Pancreas (tissue), 10 donors: ENCODE results near the gene DUOX2. TPM values are rescaled to one million over a fixed set of nuclear protein-coding genes. Genes with fewer than 3 reads are reported as not detected.
"Not testable (repeated sequence)": the region's sequence is repeated elsewhere in the genome, so short reads cannot be mapped to it uniquely, and the experiment has no call there.

Source experiments
- ATAC-seq, 4 donors: fragments of 200-7000 bp; cut with Tn5 transposase; one replicate each; pipeline versions ENCODE4 v1.8.0 to v1.9.1; 2020; ENCODE audit warnings: mild to moderate bottlenecking in 4 of 4, moderate library complexity in 4 of 4
- DNase-seq, 6 donors: peaks; one replicate each; pipeline ENCODE4 v3.0.0-alpha.2; 2020
- FAIRE-seq: peaks from 2 replicates; lab custom pipeline; 2012; peaks lifted over from hg19 to GRCh38; lab: Jason Lieb, UNC
- H3K27ac ChIP-seq, 4 donors: fragments of 200-600 bp; sonication (generic); 1 replicate in 3 of 4; 2 replicates in 1 of 4; pipeline versions ENCODE4 v1.5.0 to v1.8.0; 2020
- H3K27me3 ChIP-seq, 4 donors: fragments of 200-600 bp; one replicate each; pipeline ENCODE4 v1.8.0; 2021
- H3K36me3 ChIP-seq, 3 donors: fragments of 200-600 bp; sonication (generic) in 1 of 3; one replicate each; pipeline versions ENCODE4 v1.5.0 to v1.8.0; 2020 to 2021
- H3K4me1 ChIP-seq, 3 donors: fragments of 200-600 bp; one replicate each; pipeline ENCODE4 v1.8.0; 2021
- H3K4me3 ChIP-seq, 4 donors: fragments of 200-600 bp; sonication (generic) in 2 of 4; one replicate each; pipeline versions ENCODE4 v1.5.0 to v1.8.0; 2020 to 2021
- H3K9me3 ChIP-seq, 4 donors: fragments of 200-600 bp; one replicate each; pipeline ENCODE4 v1.8.0; 2021
- WGBS, 2 donors: extraction: QIAGEN DNeasy Blood & Tissue Kit; methylation state at CpG; one replicate each; pipeline ENCODE4 v1.1.7; 2013; 5-methylcytosine and 5-hydroxymethylcytosine counted together
- intact Hi-C, 3 donors: fragments of 100-400 bp; cut with DNase I; formaldehyde crosslinking; loops; one replicate each; pipeline versions ENCODE4 v1.11.1 to v1.14.2; 2022
- polyA plus RNA-seq, 2 donors: library from polyadenylated mRNA; stranded (reverse); fragments of 200-250 nt; gene quantifications; one replicate each; pipeline ENCODE4 v1.2.3, GENCODE V29; 2013
- total RNA-seq, 6 donors: library from RNA; stranded (reverse); fragmentation: NEBNext Ultra II Directional in 4 of 6; extraction: Animal tissue kit (Norgen Biotek cat#: 25700) in 4 of 6; gene quantifications; one replicate each; pipeline versions ENCODE4 v1.2.1 to v1.2.4, GENCODE V29; 2021 to 2023
- TF ChIP-seq, protein P1 (sequence below), 4 donors: fragments of 200-600 bp; sonication (generic) in 3 of 4; IDR thresholded peaks; one replicate each; pipeline versions ENCODE4 v1.5.0 to v1.8.0; 2021; ENCODE audit warnings: antibody characterized with exemption in 4 of 4
- donor health status: healthy with polysubstance abuse.
- donor health status: DM: no; HTN: no; CAD: no; lungs with moderate emphysema.
- donor health status: DM: no; HTN: no; CAD: no.
- donor health status: control.
- donor health status: control.
- donor health status: Bipolar disorder and iron deficiency.
- donor health status: DM: yes; HTN: yes; CAD: no.
- donor health status: DM: no; HTN: no; CAD: no.
- donor health status: DM: no; HTN: no; CAD: no.
- donor health status: DM: yes; HTN: yes; CAD: no.

Gene DUOX2
- total and polyA plus RNA-seq, 8 donors, result 0.15 to 32.2 (median 0.87) TPM

GRCh38 chr15:45064386-45064785 lies 49.6 kb downstream of the DUOX2 start:
- ATAC-seq (peak in 1 of 4 donors; percentile 13), FAIRE-seq (no peak), DNase-seq (no peak)
- Histone ChIP-seq H3K36me3 (no peaks in the 10 kb centered on the region), H3K4me3 (no peak overlapping the region), H3K4me1 (no peaks in the 10 kb centered on the region), H3K9me3 (no peaks in the 10 kb centered on the region), H3K27me3 (no peaks in the 10 kb centered on the region), H3K27ac (no peak overlapping the region)
- WGBS, 2 donors, result 65 to 68% methylated on average over 4 of the region's 4 CpGs
- intact Hi-C loops, result no loop called here
- TF ChIP-seq, protein P1, sequence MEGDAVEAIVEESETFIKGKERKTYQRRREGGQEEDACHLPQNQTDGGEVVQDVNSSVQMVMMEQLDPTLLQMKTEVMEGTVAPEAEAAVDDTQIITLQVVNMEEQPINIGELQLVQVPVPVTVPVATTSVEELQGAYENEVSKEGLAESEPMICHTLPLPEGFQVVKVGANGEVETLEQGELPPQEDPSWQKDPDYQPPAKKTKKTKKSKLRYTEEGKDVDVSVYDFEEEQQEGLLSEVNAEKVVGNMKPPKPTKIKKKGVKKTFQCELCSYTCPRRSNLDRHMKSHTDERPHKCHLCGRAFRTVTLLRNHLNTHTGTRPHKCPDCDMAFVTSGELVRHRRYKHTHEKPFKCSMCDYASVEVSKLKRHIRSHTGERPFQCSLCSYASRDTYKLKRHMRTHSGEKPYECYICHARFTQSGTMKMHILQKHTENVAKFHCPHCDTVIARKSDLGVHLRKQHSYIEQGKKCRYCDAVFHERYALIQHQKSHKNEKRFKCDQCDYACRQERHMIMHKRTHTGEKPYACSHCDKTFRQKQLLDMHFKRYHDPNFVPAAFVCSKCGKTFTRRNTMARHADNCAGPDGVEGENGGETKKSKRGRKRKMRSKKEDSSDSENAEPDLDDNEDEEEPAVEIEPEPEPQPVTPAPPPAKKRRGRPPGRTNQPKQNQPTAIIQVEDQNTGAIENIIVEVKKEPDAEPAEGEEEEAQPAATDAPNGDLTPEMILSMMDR (IDR thresholded peaks at IDR 0.05), result no peak

DNA sequence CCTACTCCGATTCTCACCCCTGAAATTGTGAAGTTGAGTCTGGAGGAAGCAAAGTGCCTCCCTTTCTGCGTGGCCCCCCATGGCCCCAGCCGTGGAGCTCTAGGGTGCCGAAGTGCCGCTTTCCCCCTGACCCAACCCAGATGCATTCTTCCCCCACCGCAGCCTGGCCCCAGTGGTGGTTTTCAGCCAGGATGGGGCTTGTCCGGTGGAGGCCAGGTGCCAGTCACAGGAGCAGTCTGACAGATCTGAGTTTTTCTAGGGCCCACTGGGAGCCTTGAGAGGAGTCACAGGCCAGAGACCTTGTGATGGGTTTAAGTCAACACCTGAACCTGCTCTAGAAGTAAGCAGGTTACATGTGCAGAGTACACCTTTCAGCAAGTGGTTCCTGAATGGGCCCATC lies 51.7 kb downstream of the DUOX2 start:
- ATAC-seq, intact Hi-C loops, H3K36me3 ChIP-seq, H3K9me3 ChIP-seq, H3K27me3 ChIP-seq, FAIRE-seq, H3K4me3 ChIP-seq, DNase-seq, H3K4me1 ChIP-seq, H3K27ac ChIP-seq: not testable (repeated sequence)
- 98 to 100% methylated on average over 5 of the region's 7 CpGs for WGBS, 2 donors

DNA sequence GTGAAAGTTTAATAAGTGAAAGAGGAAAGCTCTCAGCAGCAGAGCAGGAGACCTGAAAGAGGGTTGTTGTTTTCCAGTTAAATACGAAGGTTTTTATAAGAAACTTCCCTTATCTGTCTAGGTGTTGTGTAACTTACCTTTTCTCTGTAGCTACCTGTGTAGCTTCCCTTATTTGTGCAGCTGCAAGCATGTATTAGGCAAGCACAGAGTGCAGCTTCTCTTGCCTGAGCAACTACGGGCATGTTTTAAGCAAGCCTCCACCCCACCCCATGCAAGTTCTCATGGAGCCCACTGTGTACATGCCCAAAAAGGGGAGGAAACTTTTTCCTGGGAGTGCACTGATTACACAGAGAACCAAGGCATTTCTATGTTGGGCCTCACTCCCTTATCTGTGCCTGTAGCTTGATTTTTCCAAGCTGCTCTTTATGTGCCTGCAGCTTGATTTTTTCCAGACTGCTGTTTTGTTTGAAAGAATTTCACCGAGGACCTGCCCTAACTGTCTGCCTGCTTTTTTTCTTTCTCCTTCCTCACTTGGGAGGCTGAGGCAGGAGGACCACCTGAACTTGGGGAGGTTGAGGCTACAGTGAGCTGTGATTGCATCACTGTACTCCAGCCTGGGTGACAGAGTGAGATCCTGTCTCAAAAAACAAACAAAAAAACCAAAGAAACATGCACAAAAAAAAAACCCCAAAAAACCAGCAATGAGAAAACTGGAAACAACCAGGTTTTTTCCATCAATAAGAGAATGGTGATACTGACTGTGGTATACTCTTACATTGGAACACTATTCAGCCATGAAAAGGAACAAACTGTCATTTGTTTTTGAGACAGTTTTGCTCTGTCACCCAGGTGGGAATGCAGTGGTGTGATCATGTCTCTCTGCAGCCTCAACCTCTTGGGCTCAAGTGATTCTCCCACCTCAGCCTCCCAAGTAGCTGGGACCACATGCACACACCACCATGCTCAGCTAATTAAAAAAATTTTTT lies 55.0 kb downstream of the DUOX2 start:
- 61 to 76% methylated on average over 3 of the region's 3 CpGs for WGBS, 2 donors
- H3K27ac ChIP-seq, DNase-seq, FAIRE-seq, H3K27me3 ChIP-seq, H3K36me3 ChIP-seq, H3K4me1 ChIP-seq, H3K9me3 ChIP-seq, H3K4me3 ChIP-seq, intact Hi-C loops: not testable (repeated sequence)
- peak in 3 of 4 donors; percentile 25 to 58 (median 47) for ATAC-seq

DNA sequence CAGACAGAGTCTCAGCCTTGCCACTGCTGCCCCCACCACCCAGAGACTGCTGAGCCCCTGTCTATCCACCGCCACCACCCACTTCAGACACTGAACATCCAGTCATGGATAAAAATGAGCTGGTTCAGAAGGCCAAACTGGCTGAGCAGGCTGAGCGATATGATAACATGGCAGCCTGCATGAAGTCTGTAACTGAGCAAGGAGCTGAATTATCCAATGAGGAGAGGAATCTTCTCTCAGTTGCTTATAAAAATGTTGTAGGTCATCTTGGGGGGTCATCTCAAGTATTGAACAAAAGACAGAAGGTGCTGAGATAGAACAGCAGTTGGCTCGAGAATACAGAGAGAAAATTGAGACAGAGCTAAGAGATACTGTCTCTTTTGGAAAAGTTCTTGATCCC lies 61.3 kb downstream of the DUOX2 start:
- H3K27me3 ChIP-seq, H3K9me3 ChIP-seq, H3K4me3 ChIP-seq, FAIRE-seq, H3K27ac ChIP-seq, intact Hi-C loops, H3K36me3 ChIP-seq, ATAC-seq, DNase-seq, H3K4me1 ChIP-seq: not testable (repeated sequence)
- WGBS, 2 donors, result 95 to 100% methylated on average over 3 of the region's 3 CpGs

- Histone ChIP-seq H3K27ac (no peak overlapping the region), H3K27me3 (no peaks in the 10 kb centered on the region), H3K9me3 (no peaks in the 10 kb centered on the region), H3K4me3 (no peak overlapping the region), H3K36me3 (no peaks in the 10 kb centered on the region), H3K4me1 (no peaks in the 10 kb centered on the region)
- FAIRE-seq (no peak), ATAC-seq (no peak), DNase-seq (no peak)
- WGBS, 2 donors, result 94 to 100% methylated on average over 1 of the region's 1 CpG
- intact Hi-C loops, result no loop called here
- TF ChIP-seq, protein P1 (IDR thresholded peaks at IDR 0.05), result no peak
These were observed 63.4 kb downstream of the DUOX2 start for GRCh38 chr15:45050587-45050986.

DNA sequence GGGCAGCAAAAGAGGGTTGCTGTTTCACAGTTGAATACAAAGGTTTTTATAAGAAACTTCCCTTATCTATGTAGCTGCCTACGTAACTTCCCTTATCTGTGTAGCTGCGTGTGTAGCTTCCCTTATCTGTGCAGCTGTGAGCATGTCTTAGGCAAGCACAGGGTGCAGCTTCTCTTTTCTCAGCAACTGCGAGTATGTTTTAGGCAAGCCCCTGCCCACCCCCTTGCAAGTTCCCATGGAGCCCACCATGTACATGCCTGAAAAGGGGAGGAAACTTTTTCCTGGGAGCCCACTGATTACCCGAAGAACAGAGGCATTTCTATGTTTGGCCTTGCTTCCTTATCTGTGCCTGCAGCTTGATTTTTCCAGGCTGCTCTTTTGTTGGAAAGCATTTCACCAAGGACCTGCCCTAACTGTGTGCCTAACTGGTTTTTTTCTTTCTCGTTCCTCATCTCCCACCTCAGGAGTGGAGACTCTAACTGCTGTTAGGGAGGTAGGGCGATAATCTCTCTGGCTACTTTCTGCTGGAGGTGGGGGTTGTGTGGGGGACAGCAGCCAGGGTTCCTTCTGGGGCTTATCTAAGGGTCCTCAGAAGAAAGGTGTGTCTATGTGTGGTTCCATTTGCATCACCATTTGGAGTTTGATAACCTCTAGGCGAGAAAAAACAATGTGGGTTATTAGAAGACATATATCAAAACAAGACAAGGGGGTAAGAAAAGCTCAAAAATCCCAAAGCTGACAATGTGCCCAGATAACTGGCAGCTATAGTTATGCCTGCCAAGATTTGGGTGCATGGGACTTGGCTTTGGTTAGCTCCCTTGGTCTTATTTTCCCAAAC lies 65.0 kb downstream of the DUOX2 start:
- no peaks in the 10 kb centered on the region for H3K36me3 ChIP-seq
- DNase-seq (no peak), FAIRE-seq (no peak), ATAC-seq (peak in 3 of 4 donors; percentile 51 to 84 (median 66))
- no peaks in the 10 kb centered on the region for H3K9me3 ChIP-seq
- intact Hi-C loops, result no loop called here
- TF ChIP-seq, protein P1 (IDR thresholded peaks at IDR 0.05), result no peak
- no peaks in the 10 kb centered on the region for H3K4me1 ChIP-seq
- no peaks in the 10 kb centered on the region for H3K27me3 ChIP-seq
- no peak overlapping the region for H3K4me3 ChIP-seq
- WGBS, 2 donors, result 48 to 57% methylated on average over 7 of the region's 7 CpGs
- peak overlapping the region in 1 of 4 donors; percentile 5 for H3K27ac ChIP-seq

GRCh38 chr15:45048449-45048793 lies 65.6 kb downstream of the DUOX2 start:
- H3K4me1 ChIP-seq, H3K4me3 ChIP-seq, DNase-seq, H3K9me3 ChIP-seq, H3K36me3 ChIP-seq, intact Hi-C loops, H3K27ac ChIP-seq, FAIRE-seq, H3K27me3 ChIP-seq: not testable (repeated sequence)
- 87 to 97% methylated on average over 4 of the region's 4 CpGs for WGBS, 2 donors
- peak in 1 of 4 donors; percentile 18 for ATAC-seq

- H3K27ac ChIP-seq, FAIRE-seq, H3K27me3 ChIP-seq, H3K4me3 ChIP-seq, H3K9me3 ChIP-seq, intact Hi-C loops, H3K4me1 ChIP-seq, H3K36me3 ChIP-seq, ATAC-seq, DNase-seq: not testable (repeated sequence)
- 78 to 100% methylated on average over 1 of the region's 1 CpG for WGBS, 2 donors
These were observed 69.7 kb downstream of the DUOX2 start for GRCh38 chr15:45044270-45044669.

- intact Hi-C loops, H3K9me3 ChIP-seq, DNase-seq, H3K4me3 ChIP-seq, H3K4me1 ChIP-seq, H3K36me3 ChIP-seq, H3K27me3 ChIP-seq, FAIRE-seq, H3K27ac ChIP-seq: not testable (repeated sequence)
- ATAC-seq, result peak in 3 of 4 donors; percentile 45 to 69 (median 49)
- WGBS, 2 donors, result 30 to 42% methylated on average over 1 to 2 of the region's 2 CpGs
These were observed 71.1 kb downstream of the DUOX2 start for GRCh38 chr15:45042859-45043258.
